HCT116 (cell line): ENCODE results near the gene UXS1.

ENCODE experiments used
- CTCF ChIP-seq, 3 experiments: fragments of 200-600 bp in 1 of 3; sonication (generic) in 1 of 3; IDR thresholded peaks in 2 of 3; conservative IDR thresholded peaks in 1 of 3; 2 replicates each; pipeline ENCODE4 v1.5.1; 2012 to 2017; ENCODE audit warnings: low read depth in 2 of 3, low read length in 2 of 3, antibody characterized with exemption in 1 of 3, borderline replicate concordance in 1 of 3, control low read depth in 1 of 3, mild to moderate bottlenecking in 1 of 3, mixed read lengths in 1 of 3, mixed run types in 1 of 3, moderate library complexity in 1 of 3; ENCODE audit not compliant: insufficient read depth in 1 of 3
- ELF1 ChIP-seq: IDR thresholded peaks from 2 replicates; pipeline ENCODE4 v1.6.1; 2012; ENCODE audit warnings: low read depth, borderline replicate concordance
- EZH2phosphoT487 ChIP-seq: fragments of 200-600 bp; IDR thresholded peaks from 2 replicates; pipeline ENCODE4 v1.6.1; 2018; ENCODE audit warnings: antibody characterized with exemption, borderline replicate concordance
- POLR2AphosphoS5 ChIP-seq: IDR thresholded peaks from 2 replicates; pipeline ENCODE4 v1.6.1; 2011; ENCODE audit warnings: mild to moderate bottlenecking, low read depth, low read length, moderate library complexity
- SIN3A ChIP-seq: IDR thresholded peaks from 2 replicates; pipeline ENCODE4 v1.6.1; 2012; ENCODE audit warnings: low read depth
- SRF ChIP-seq: IDR thresholded peaks from 2 replicates; pipeline ENCODE4 v1.6.1; 2012; ENCODE audit warnings: low read depth
- TCF7L2 ChIP-seq: IDR thresholded peaks from 2 replicates; pipeline ENCODE4 v1.7.0; 2011; ENCODE audit warnings: borderline replicate concordance, inconsistent platforms; ENCODE audit not compliant: insufficient read depth, insufficient read length; ENCODE audit errors: extremely low read depth
- ZBTB33 ChIP-seq: IDR thresholded peaks from 2 replicates; pipeline ENCODE4 v1.6.1; 2011; ENCODE audit warnings: mild to moderate bottlenecking, low read length, moderate library complexity; ENCODE audit not compliant: insufficient replicate concordance; ENCODE audit errors: extremely low read depth
- ZFX ChIP-seq: fragments of 450-650 bp; IDR thresholded peaks from 2 replicates; pipeline ENCODE4 v1.6.1; 2017

GRCh38 chr2:106073678-106074406 lies 120.3 kb downstream of the UXS1 start:
- no peak for TF ChIP-seq SRF
- no peak for TF ChIP-seq CTCF (IDR thresholded peaks at IDR 0.05 in 2 of 3, conservative IDR thresholded peaks at IDR 0.05 in 1 of 3; ENCODE audit: borderline replicate concordance in 1 of 3, insufficient read depth in 1 of 3, low read depth in 2 of 3, low read length in 2 of 3)
- no peak for TF ChIP-seq TCF7L2
- TF ChIP-seq EZH2phosphoT487: no peak
- TF ChIP-seq ELF1: no peak
- no peak for TF ChIP-seq SIN3A
- TF ChIP-seq POLR2AphosphoS5: no peak
- no peak for TF ChIP-seq ZBTB33
- TF ChIP-seq ZFX: no peak
